Effector CD4-positive, alpha-beta T cell (primary cell): Measurements from ENCODE around the gene FOXP1.

Source experiments
- DNase-seq: peaks from one replicate; pipeline ENCODE4 v3.0.0-alpha.2; 2020

Gene FOXP1

DNA sequence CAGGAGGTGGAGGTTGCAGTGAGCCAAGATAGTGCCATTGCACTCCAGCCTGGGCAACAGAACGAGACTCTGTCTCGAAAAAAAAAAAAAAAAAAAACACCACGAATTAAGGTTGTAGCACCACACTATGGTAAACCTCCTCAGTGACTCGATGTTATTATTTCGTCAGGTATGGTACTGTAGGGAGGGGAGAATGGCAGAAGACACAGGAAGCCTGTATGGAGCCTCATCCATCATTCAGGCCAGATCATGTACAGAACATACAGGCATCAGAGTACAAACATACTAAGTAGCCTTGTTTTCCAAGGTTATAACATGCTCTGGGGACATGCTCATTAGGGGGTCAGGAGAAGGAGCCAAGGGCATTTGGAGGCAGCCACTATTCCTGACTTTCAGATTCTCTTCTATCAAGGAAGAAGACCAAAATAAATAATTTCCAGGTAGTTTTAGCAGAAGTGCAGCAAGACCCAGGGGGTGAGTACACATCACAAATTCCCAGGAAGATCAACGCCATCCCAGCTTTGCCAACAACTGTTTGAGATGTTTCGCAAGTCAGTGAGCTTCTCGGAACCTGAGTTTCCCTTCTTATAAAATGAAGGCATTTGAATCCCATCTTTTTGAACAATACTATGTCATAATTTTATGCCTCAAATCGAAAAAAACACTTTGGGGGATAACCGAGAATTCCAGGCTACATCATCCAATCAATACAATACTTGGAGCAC is 79.8 kb downstream of the FOXP1 start:
- DNase-seq: no peak

DNA sequence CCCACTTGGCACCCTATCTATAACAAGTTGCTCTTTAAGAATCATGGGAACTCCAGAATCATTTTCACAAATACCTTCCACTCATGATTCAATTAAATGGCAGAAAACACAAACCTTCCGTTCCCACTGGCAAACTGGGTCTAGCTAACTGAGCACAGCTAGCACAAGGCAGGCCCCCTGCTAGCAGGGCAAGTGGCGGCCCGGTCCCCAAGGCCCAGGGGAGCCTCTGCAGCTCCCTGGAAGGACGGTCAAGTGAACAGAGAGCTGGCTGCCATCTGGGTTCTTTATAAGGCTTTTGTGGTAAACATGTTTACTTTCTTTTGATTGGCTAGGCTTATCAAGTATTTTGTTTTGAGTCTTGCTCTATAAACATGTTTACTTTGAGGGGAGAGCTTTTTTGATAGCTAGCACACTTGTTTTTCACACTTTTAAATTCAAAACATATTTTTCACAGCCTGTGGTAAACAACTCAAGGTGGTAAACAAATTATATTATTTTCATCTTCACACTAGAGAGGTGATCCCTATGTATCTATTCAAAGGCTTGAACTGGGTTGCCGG is 81.4 kb downstream of the FOXP1 start:
- no peak for DNase-seq

- DNase-seq: no peak
Measured at GRCh38 chr3:71500696-71501095, 82.8 kb downstream of the FOXP1 start.

DNA sequence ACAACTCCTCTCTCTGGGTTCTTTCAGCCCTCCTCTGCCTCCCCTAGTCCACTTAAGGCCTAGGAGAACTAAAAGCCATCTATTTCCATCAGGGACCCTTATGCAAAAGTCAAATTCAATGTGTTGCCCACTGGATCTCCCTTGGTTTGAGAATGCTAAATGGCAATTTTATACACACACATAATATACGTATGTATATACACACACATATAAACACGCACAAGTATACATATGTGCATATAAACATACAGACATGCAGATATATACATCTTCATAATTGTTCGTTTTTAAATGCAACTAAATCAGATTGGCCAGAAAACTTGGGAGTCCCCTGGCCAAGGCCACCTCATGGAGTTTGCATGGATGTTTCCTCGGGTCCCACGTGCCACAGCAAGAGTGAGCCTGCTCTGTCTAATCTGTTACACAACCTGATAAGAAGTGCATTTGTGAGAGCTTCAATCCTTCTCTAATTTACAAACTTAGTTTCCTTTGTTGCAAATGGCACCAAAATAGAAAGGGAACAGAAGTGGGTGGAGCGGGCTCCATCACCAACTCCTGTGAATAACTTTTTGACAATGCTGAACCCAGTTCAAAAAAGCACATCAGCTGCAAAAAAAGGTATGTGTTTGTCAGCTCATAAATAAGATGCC is 84.2 kb downstream of the FOXP1 start:
- no peak for DNase-seq

GRCh38 chr3:71498543-71498942 is 85.0 kb downstream of the FOXP1 start:
- no peak for DNase-seq

DNA sequence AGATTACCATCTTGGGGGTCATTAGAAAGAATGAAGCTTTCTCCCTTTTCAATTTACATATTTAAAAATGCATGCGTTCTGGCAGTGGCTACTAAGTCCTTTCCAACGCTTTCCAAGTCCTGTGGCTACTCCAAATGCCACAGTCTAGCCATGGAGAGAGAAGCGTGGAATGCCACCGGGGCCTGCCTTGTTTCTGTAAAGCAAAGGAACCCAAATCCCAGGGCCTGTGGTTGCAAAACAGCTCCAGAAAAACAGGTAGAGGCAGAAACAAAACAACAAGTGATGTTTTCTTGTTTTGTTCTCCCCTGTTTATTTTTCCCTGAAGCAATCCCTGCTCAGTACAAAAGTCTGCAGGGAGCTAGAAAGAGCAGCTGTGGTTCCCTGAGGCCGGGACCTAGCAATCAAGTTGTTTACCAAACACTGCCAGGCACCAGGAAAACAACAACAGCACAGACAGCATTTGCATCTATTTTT is 85.5 kb downstream of the FOXP1 start:
- DNase-seq: no peak

DNA sequence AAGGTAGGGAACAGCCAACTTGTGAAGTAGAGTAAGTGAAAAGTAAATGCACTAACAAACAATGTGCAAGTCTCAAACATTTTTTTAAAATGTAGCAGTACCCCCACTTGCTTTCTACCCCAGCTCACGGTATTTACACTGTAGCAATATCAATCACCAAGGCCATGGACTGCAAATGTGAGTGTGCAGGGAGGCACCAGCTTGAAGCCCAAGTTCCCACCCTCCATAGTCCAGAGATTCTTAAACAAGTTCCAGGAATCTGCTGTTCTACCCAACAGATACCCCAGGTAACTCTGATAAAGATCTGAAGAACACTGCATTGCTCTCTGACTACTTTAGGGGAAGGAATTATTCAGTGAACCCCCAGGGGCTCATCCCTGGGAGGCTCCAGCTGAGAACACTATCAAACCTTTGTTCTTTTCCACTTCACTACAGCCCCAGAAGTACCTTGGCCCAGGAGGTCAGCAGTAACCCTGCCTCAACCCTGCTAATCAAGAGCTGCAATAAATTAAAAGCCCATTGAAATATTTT is 86.1 kb downstream of the FOXP1 start:
- DNase-seq: no peak

- no peak for DNase-seq
Measured at GRCh38 chr3:71495708-71496472, 87.6 kb downstream of the FOXP1 start.

DNA sequence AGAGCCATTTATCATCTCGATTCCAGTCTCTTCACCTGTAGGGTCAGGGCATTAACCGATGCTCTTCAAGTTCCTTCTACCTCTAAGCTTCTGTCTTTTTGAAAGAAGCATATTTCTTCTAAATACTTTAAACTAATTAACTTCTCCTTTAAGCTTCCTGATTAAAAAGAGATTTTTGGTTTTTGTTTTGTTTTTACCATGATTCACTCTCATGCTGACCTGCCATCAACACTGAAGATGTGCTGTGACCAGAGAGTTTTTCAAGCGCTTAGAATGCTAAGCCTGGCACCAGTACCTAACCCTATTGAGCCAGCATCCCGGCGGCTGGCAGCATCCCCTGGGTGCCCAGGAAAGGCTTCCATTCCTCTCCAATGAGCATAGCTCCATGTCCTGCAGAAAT is 89.3 kb downstream of the FOXP1 start:
- DNase-seq: no peak

DNA sequence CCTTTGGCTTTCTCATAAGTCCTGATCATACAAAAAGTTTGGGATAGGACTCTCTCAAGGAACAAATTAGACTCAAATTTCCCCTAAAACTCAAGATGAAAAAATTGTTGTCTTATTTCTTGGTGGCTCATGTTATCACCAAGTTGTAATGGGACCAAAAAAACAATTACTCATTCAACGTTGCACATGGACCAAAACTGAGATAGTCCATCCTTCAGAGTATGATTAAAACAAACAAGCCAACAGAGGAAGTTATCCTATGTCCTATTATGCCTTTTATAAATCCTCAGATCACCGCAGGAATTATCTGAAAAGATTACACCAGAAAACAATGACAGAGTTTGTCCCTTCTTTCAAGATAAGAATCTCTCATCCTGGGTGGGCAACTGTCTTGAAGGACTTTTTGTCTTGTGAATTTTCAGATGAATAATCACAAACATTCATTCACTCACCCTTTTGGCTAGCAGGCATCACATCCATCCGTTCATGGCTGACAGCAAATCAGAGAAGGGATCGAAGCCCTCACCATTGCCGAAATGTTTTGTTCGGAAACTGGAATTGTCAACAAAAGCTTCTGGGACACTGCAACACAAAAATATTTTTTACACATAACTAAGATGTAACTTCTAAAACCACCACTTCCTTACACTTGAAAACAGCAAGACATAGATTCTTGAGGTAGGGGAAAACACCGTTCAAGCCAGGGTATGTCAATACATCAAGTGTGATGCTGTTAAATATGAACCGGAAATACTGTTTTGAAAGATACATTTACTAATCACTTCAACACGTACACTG is 90.4 kb downstream of the FOXP1 start:
- DNase-seq: peak; percentile 32

DNA sequence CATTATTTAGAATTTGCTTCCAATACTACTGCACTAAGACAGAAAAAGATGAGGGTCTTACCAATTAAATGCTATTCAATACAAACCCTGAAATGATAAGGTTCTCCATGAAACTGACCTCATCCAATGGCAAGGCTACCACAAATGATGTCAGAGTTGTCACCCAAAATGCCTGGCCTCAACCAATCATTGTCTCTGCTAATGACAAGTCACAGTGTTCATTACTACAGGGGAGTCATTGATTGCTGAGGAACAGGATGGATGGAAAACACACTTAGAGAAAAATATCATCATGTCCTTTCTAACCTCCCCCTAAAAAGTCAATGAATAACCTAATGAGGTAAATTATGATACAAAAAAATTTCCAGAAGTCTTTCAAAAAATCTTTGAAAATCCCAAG is 91.0 kb downstream of the FOXP1 start:
- DNase-seq: peak; percentile 25

GRCh38 chr3:71491154-71491752 is 92.3 kb downstream of the FOXP1 start:
- DNase-seq: no peak

DNA sequence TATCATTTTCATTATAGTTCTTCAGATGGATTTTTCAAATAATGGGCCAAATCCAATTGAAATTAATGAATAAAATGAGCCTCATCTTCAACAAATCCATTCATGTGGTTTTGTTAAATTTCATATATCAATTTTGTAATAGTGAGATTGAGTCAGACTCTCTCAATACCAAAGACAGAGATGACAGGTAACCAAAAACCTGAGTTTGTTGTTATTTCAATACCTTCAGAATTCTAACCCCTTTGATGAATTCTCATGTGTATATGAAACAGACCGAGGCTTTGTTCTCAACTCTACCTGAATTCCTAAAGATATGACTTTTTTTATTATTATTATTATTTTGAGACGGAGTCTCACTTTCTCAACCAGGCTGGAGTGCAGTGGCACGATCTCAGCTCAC is 92.8 kb downstream of the FOXP1 start:
- no peak for DNase-seq

DNA sequence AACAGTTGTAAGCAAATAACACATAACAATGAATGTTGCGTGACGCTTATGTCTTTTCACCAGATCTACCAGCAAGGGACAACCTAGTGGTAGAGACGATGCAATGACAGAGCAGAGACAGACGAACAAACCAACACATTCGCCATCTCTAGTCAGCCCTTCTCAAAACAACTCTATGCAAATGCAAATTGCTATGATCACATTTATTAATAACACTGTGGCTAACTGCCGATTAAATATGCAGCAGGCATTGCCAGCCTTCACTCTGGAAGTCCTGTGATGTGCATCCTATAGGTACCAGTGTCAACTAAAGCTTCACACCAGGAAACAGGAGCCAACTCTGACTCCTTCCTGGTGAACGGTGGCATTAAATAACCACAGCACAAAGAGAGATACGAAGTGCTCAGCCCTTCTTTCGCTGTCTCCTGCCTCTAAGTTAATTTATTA is 94.2 kb downstream of the FOXP1 start:
- DNase-seq: peak; percentile 38

DNA sequence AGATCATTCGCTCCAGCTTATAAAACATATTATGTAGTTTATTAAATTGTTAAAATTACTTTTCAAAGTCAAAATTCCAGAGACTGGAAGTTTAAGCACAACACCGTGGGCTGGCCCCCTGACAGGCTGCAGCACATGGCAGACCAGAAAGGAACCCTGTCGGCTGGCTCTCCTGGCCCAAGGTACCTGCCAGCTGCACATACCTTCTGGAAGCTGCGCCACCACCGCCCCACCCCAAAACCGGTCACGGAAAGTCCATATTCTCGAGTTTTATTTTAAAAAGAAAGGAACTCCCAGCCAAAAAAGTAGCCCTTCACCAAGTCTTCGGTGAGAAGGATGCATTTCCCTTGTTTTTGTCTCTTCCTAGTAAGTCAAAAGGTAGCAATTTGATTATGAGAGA is 94.6 kb downstream of the FOXP1 start:
- no peak for DNase-seq

DNA sequence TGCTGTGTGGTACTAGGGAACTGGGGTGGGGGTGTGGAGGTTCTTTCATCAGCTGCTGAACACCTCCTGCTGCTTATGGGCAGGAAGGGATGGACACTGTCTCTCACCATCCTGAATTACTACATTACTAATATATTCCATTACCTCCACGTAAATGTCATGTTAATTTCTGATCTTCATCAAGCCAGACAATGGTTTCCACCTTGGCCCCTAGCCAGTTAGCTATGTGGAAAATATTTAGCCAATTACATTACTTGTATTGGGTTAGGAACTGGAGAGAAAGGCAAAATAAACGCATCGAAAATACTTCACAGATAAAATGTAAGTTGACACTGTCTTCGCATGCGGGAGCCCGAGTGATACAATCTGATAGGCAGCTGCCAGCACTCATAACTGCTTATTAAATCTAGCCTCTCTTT is 95.1 kb downstream of the FOXP1 start:
- no peak for DNase-seq

GRCh38 chr3:71487418-71487817 is 96.1 kb downstream of the FOXP1 start:
- no peak for DNase-seq

DNA sequence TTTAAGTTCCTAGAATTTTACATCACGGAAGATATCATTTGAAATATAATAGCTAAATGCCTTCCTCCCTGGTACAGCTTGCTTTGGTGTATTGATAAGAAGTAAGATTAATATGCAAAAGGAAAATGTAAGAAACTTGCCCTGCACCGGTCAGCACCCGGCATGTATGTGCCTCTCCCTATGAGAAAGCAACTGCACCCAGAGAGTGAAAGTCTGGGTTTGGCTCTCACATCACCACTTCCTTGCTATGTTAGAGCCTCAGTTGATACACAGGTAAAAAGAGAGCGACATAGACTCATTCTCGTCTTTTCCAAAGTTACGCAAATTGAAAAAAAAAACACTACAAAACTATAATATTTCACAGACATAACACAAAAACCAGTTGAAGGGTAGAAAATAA is 96.7 kb downstream of the FOXP1 start:
- DNase-seq: no peak

- no peak for DNase-seq
Measured at GRCh38 chr3:71485896-71486295, 97.6 kb downstream of the FOXP1 start.

- DNase-seq: no peak
Measured at GRCh38 chr3:71484452-71484851, 99.1 kb downstream of the FOXP1 start.

- no peak for DNase-seq
Measured at GRCh38 chr3:71484047-71484446, 99.5 kb downstream of the FOXP1 start.

DNA sequence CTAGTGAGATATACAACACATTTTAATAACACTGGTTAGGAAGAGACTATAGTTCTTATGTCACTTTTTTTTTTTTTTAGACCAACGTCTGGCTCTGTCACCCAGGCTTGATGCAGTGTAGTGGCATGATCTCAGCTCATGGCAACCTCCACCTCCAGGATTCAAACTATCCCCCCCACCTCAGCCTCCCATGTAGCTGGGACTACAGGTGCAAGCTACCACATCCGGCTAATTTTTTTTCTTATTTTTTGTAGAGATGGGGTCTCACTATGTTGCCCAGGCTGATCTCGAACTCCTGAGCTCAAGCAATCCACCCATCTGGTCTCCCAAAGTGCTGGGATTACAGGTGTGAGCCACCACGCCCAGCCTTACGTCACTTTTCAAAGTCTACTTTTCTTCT is 100.8 kb downstream of the FOXP1 start:
- no peak for DNase-seq
